HG03025 (cell line): ENCODE results near the gene XPO6.

Source experiments
- ATAC-seq: cut with Tn5 transposase; IDR thresholded peaks from one replicate; pipeline ENCODE4 v1.9.1; 2021; ENCODE audit warnings: mild to moderate bottlenecking, moderate library complexity; ENCODE audit not compliant: unreplicated experiment, low FRiP score

The XPO6 gene

DNA sequence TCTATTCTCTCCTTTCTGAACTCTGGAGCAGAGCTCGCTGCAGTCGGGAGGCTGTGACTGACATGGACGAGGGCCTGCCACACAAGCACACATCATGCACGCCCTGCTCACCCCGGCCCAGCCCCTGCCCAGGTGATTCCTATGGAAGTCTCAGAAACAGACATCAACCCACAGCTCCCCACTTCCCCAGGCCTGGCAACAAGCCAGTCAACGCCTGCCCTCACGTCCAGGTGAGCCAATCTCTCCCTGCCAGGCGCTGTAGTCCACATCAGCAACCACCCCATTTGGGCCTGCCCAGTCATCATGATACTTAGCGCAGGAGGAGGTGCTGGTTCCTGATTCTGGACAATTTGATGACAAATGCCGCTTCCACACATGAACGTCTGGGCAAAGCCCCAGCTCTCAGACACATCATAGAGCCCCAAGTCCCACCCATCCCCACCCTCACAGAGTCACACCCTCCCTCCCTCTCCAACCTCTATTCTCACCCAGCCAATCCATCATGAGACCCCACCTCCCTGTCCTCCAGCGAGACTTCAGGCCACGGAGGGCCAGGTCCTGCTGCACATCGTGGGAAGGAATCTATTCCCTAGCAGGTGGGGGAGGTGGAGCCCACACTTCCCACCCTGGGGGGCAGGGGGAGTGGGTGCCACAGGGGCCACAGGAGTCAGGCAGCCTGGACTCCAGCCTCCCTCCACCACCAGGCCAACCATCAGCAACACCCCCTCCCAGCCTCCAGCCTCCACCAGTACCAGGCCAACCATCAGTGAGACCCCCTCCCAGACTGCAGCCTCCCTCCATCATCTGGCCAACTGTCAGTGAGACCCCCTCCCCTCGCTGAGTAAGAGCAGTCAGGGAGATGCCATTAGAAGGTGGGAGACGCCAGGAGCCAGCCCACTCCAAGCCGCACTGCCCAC, 114.5 kb downstream of the XPO6 start:
- ATAC-seq, result no peak

DNA sequence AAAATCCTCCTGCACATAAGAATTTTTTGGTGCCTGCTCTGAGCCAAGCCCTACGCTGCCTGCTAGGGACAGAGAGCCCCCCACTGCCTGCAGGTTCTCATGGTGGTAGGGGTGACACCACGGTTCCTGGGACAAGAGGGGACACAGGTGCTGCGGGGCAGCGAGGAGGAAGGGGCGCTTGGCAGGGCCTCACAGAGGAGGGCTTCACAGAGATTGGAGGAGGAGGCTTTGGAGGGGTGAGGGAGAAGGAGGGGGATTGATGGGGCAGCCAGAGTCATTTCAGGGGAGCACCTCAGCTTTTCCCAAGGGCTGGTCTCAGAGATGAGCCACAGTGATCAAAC, 118.4 kb downstream of the XPO6 start:
- no peak for ATAC-seq

DNA sequence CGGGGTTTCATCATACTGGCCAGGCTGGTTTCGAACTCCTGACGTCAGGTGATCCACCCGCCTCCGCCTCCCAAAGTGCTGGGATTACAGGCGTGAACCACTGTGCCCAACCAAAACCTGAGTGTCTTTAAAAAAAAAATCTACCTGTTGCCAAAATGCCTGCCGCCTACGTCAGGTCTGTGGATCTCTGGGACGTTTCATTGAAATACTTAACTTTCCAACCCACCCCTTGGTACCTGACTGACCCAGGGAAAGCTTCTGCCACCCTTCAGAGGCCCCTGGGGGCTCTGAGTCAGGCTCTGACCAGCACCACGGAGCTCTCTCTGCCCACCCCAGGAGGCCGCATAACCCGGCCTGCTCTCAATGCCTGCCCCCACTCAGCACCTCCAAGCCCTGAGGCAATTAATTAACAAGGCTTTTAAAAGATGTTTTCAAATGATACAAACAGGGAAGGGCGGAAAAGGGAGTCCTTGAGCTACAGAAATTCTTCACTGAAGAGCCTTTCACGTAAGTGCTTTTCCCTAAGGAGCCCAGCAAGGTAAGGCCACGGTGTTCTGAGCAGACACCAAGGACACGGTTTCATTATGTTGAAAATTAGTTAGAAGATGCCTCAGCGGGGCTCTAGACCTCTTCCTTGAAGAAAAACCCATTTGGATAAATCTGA, 118.9 kb downstream of the XPO6 start:
- no peak for ATAC-seq

DNA sequence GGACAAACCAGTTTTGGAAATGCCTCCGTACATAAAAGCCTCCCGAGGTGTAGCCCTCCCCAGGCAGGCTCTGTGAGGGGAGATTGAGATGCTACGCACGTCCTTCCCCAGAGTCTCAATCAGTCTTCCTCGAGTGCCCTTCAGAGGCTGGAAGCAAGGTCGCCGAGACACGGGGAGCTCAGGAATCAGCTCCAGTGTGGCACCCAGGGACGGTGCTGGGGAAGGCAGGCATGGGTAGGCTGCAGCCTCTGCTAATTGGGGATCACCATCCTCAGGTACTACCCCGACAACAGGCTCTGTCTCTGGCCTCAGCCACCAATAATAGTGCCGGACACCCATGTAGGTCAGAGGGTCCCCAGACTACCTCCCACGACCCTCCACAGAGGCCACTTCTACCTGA, 120.1 kb downstream of the XPO6 start:
- no peak for ATAC-seq

DNA sequence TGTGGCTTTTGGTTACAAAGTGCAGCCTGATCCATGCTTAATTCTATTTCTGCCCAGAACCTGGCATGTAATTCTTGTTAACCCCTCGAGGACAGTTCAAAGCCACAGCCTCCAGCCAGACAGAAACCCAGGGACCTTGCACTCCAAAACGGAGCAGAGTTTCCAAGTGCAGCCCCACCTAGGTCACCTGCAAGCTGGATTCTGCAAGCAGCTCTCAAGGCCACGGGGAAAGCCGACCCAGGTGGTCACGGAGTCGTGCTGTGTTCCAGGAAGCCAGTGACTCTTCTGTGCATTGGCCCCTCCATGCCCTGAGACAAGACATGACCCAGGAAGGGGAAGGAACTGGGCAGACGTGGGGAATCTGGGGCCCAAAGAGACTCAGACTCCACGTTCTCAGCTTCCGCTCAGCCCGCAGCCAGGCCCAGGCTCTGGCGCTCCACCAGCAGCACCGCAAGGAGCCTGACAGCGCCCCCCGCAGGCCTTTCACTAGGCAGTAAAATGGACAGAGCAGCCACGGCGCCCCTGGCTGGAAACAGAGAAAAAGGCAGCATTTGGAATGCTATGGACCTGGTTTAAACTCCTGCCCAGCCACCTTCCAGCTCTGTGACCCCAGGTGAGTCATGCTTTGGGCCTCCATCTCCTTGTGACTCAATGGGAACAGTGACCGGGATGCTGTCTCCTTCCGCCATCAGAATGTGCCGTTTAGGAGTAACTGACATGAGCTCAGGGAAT, 121.0 kb downstream of the XPO6 start:
- ATAC-seq, result no peak

DNA sequence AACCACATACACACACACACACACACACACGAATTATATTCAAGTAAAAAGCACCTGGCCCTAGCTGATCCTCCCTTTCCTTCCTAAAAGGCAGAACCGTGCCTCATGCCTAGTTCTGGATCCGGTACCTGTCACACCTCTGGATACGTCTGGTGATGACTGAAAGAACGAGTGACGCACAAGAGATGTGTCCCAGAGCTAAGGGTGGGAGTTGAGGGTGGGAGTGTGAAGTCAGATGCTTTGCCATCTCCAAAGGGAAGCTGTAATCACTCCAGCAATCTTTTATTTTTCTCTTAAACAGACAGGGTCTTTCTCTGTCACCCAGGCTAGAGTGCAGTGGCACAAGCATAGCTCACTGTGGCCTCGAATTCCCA, 121.8 kb downstream of the XPO6 start:
- no peak for ATAC-seq

DNA sequence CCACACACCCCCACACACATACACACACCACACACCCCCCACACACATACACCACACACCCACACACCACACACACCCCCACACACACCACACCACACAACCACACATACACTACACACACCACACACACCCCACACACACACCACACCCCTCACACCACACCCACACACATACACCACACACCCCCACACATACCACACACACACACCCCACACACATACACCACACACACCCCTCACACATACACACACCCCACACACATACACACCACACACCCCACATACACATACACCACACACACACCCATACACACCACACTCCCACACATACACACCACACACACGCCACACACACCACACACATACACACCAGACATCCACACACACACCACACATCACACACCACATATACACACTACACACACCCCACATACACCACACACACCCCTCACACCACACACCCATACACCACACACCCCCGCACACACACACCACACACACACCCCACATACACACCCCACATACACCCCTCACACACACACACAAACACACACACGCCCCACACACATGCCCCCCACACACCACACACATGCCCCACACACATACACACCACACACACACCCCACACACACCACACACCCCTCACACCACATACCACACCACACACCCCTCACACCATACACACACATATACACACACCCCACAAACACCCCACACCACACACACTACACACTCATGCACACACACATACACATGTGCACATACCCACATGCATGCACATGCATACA, 122.4 kb downstream of the XPO6 start:
- no peak for ATAC-seq

DNA sequence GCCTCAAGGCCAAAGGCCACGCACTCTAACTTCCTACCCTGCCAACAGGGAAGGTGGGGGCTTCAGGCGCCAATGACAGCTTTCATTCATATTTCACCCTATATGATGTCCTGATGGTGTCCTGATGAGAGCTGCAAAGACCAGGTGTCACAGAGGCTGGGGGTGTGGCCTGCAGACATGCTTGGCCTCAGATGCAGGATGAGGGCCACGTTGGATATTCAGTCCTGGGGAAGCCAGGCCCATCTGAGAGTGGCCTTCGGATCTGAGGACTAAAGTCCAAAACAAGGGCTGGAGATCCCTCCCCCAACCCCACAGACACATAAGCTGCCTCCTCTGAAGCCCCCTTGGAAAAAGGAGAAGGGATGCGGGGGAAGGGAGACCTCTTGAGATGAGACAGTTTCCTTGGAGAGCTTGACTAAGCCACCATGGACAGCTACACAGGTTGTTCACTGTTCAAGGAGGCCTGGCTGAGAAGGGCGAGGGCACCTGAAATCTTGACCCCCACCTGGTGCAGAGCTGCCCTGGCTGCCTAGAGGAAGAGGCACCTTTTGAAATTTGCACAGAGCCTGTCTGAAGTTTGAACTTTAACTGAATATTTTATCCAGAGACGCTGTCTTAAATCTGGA, 124.0 kb downstream of the XPO6 start:
- no peak for ATAC-seq

DNA sequence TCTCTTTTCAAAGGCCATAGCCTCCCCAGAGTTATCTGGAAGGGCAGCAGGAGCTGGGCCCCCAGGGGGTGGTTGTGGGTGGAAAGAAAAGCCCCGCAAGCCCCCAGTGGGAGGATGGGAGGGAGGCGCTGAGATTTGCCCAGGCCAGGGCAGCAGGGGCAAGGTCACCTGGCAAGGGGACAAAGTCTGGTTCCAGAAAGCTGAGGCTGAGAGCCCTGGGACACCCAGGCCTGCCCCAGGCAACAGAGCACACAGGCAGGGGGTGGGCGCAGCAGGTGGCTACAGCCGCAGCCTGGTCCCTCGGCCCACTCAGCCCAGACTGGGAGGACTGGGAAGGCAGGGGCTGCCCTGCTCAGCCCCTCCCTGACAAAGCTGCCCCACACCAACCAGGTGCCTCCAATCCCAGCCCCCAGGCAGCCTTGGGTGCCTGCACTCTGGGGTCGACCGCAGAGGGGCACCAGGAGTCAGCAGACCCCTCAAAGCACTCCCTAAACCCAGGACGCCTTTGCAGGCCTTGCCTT, 124.6 kb downstream of the XPO6 start:
- ATAC-seq, result no peak

DNA sequence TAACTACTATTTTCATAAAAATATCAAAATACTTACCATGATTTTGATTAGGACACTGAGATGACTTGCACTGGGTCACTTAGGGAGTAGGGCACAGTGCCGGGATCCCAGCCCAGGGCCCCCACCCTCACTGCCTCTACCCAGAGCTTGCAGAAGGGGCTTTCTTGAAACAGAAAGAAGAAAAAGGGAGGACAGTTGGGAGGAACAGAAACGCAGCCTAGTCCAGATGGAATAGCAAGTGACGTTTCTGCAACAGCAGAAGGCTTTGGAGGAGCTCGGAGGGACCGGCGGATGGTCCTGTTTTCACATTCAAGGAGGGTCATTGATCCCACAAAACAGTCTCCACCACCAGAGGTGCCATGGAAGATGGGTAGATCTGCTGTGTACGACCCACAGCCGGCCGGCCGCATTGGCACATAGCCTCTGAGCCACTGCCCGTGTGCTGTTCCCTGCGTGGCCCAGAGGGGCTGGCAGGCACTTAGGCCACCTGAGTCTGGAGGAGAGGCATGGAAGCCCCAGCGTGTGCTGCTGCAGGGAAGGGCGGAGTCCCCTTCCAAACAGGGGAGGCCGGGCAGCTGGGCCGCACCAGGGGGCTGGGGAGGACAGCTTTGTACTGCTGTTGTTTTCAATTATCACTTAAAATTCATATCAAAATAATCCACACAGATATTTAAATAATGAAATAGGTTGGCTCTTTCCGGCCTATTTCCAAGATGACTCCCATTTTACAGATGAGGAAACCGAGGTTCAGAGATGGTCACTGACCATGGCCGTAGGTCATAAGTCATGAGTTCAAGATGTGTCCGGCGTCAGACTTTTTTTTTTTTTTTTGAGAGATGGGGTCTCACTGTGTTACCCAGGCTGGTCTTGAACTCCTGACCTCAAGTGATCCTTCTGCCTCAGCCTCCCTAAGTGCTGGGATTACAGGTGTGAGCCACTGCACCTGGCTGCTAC, 125.3 kb downstream of the XPO6 start:
- no peak for ATAC-seq

DNA sequence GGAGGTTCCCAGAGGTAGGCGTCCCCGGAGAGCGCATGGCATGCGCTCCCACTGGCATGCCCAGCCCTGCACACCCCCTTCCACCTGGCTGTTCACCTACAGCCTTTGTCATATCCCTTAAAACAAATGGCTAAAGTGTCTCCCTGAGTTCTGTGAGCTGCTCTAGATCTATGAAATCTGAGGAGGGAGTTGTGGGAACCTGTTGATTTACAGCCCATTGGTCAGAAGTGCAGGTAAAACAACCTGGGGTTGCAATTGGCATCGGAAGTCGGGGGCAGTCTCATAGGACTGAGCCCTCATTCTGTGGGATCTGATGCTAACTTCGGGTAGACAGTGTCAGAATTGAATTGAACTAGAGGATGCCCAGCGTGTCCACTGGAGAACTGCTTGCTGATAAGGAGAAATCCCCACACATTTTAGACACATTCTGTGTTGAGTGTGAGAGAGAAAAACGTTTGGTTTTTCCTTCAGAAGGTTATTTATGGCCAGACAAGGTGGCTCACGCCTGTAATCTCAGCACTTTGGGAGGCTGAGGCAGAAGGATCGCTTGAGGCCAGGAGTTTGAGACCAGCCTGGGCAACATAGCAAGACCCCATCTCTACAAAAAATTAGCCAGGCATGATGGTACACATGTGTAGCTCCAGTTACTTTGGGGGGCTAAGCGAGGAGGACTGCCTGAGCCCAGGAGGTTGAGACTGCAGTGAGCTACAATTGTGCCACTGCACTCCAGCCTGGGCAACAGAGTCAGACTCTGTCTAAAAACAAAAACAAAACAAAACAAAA, 126.2 kb downstream of the XPO6 start:
- ATAC-seq, result no peak

DNA sequence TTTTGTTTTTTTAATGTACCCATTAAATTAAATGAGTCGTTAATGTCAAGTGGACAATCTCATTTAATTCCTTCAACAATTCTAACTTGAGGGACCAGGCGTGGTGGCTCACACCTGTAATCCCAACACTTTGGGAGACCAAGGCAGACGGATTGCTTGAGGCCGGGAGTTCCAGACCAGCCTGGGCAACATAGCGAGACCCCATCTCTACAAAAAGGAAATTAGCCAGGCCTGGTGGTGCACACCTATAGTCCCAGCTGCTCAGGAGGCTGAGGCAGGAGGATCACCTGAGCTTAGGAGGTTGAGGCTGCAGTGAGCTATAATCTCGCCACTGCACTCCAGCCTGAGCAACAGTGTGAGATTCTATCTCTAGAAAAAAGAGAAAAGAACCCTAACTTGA, 127.6 kb downstream of the XPO6 start:
- ATAC-seq, result no peak

DNA sequence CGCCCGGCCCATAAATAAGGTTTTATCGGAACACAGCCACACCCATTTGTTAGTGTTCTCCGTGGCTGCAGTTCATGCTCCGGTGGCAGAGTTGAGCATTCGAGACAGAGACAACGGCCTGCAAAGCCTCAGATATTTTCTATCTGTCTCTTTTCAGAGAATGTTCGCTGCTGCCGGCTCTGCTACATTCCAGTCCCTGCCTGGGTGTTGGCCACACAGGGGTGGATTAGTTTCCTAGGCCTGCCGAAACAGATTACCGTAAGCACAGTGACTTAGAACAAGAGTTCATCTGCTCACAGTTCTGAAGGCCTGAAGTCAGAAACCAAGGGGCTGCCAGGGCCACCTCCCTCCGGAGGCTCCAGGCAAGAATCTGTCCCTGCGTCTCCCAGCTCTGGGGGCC, 129.1 kb downstream of the XPO6 start:
- ATAC-seq, result no peak

DNA sequence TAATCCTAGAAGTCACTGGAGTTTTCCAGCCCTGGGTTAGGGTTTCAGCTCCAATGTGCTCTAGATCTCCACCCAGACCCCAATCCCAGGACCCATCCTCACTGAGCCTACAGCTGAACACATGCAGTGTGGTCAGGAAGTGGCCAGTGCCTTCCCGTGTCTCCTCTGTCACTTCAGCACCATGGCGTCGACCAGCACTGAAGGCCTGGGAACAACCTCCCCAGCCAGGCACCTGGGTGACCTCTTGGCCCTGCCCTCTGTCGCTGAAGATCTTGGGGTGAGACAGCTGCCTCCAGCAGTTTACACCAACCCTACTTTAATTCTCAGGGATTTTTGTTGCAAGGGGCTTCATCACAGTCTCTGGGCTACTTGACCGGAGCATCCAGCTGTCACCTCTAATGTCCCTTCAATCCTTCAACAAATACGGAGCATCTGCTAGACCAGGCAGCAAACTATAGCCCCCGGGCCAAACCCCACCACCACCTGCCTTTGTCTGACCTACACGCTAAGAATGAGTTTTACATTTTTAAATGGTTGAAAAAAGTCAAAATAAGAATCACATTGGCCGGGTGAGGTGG, 130.3 kb downstream of the XPO6 start:
- no peak for ATAC-seq

DNA sequence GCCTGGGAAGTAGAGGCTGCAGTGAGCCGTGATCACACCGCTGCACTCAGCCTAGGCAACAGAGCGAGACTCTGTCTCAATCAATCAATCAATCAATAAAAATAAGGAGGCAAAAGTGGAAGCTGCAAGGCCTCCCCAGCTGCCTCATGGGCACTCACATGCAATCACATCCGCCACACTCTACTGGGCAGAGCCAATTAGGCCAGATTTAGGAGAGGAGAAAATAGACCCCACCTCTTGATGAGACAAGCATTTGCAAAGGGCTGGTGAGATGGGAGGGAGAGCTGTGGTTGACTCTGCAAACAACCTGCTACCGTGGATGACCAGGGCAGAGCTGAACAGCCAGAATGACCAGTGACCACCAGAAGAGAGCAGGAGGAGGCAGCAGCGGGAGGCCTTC, 133.5 kb downstream of the XPO6 start:
- ATAC-seq, result no peak

DNA sequence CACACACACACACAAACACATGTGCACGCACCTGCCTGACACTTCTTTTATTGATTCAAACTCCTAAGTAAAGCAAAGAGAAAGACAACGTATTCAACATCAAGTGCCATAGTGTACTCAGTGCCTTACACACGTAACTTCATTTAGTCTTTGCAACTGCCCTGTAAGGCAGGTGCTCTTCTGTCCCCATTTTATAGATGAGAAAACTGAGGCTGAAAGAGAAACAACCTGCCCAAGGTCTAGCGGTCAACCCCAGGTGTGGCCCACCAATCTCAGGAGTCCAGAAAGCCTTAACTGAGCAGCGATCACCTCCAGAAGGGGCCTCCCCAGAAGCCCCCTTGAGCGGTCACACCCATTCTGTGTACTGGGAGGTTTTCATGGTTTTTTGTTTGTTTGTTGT, 137.9 kb downstream of the XPO6 start:
- no peak for ATAC-seq

DNA sequence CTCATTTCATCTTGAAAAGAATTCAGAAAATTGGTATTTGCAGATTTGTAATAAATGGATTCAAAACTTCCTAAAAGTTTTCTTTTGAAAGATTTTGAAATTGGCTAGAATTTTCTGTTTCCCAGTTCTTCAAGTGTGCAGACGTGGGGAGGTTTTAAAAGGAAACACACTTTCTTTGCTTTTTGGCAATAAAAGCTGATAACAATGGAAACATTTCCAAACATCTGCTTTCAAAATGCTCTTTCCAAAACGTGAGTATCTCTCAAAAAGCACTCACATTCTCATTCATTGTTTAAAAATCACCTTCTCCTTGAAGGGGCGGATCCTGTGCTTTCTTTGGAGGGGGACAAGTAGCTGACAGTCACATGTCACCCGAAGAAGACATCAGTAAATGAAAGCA, 139.7 kb downstream of the XPO6 start:
- ATAC-seq, result no peak
